Fibroblast of lung (primary cell): ENCODE data around the gene PIGBOS1. TPM values are rescaled to one million over a fixed set of nuclear protein-coding genes. Genes with fewer than 3 reads are reported as not detected.
A peak's percentile ranks its signal among the peaks of the same experiment; 100 is the strongest.

Experiments
- DNase-seq, 2 donors: peaks; one replicate each; pipeline versions ENCODE4 v3.0.0 to v3.0.0-alpha.2; 2010; ENCODE audit warnings: low read depth in 2 of 2
- H2AFZ ChIP-seq: 2 replicates; pipeline ENCODE4 v1.5.1; 2012; ENCODE audit warnings: low read length, control low read depth, inconsistent platforms
- H3K27ac ChIP-seq: 2 replicates; pipeline ENCODE4 v1.5.1; 2011; ENCODE audit warnings: low read length, control low read depth; ENCODE audit not compliant: insufficient read depth
- H3K27me3 ChIP-seq: 2 replicates; pipeline ENCODE4 v1.5.1; 2011; ENCODE audit warnings: mild to moderate bottlenecking, low read length; ENCODE audit not compliant: control insufficient read depth, insufficient read depth
- H3K36me3 ChIP-seq: 2 replicates; pipeline ENCODE4 v1.5.1; 2011; ENCODE audit warnings: low read length; ENCODE audit not compliant: control insufficient read depth, insufficient read depth
- H3K4me1 ChIP-seq: 2 replicates; pipeline ENCODE4 v1.5.1; 2011; ENCODE audit warnings: low read length; ENCODE audit not compliant: control insufficient read depth, insufficient read depth; ENCODE audit errors: extremely low read depth
- H3K4me2 ChIP-seq: 2 replicates; pipeline ENCODE4 v1.5.1; 2011; ENCODE audit warnings: low read length, control low read depth; ENCODE audit not compliant: insufficient read depth; ENCODE audit errors: extremely low read depth
- H3K4me3 ChIP-seq, 4 experiments: fragments of 200-600 bp in 1 of 4; sonication (generic) in 1 of 4; replicated peaks in 1 of 4; 2 replicates each; pipeline ENCODE4 v1.5.1; 2011 to 2016; ENCODE audit warnings: low read length in 4 of 4, low read depth in 3 of 4, mild to moderate bottlenecking in 3 of 4, control low read depth in 2 of 4, inconsistent platforms in 1 of 4, mixed read lengths in 1 of 4; ENCODE audit not compliant: insufficient read depth in 1 of 4; ENCODE audit errors: control extremely low read depth in 1 of 4
- H3K79me2 ChIP-seq: 2 replicates; pipeline ENCODE4 v1.5.1; 2012; ENCODE audit warnings: mild to moderate bottlenecking, low read length, inconsistent platforms; ENCODE audit not compliant: control insufficient read depth, insufficient read depth
- H3K9ac ChIP-seq: 2 replicates; pipeline ENCODE4 v1.5.1; 2011; ENCODE audit warnings: mild to moderate bottlenecking, low read length, control low read depth; ENCODE audit not compliant: insufficient read depth
- H3K9me3 ChIP-seq: 2 replicates; pipeline ENCODE4 v1.5.1; 2012; ENCODE audit warnings: low read depth, low read length; ENCODE audit not compliant: control insufficient read depth, insufficient read depth
- H4K20me1 ChIP-seq: 2 replicates; pipeline ENCODE4 v1.5.1; 2011; ENCODE audit warnings: low read length; ENCODE audit not compliant: control insufficient read depth, insufficient read depth; ENCODE audit errors: extremely low read depth
- EZH2 ChIP-seq: IDR thresholded peaks from 2 replicates; pipeline ENCODE4 v1.5.1; 2012; ENCODE audit warnings: low read length, control low read depth, mild to moderate bottlenecking; ENCODE audit errors: missing control alignments
- polyA plus RNA-seq, 2 donors: library from polyadenylated mRNA; depleted of rRNA in 1 of 2; stranded (reverse) in 1 of 2; unstranded in 1 of 2; fragments of >200 nt; gene quantifications; 2 replicates each; pipeline ENCODE4 v1.2.1, GENCODE V29; 2011 to 2012; ENCODE audit warnings: missing spikeins in 1 of 2
- total RNA-seq: library from RNA; depleted of rRNA; stranded (reverse); fragments of >200 nt; gene quantifications from 2 replicates; pipeline ENCODE4 v1.2.1, GENCODE V29; 2014
- TF ChIP-seq, protein P1 (sequence below), 2 donors: IDR thresholded peaks in 1 of 2; conservative IDR thresholded peaks in 1 of 2; 1 replicate in 1 of 2; 2 replicates in 1 of 2; pipeline ENCODE4 v1.5.1; 2011 to 2012; ENCODE audit warnings: low read length in 2 of 2, control low read depth in 1 of 2, inconsistent platforms in 1 of 2, low read depth in 1 of 2, mild to moderate bottlenecking in 1 of 2

The PIGBOS1 gene
- total and polyA plus RNA-seq, 2 donors (not counting 1 experiment from before 2014, with no cell fraction given) = 10.9 to 18.5 TPM

DNA sequence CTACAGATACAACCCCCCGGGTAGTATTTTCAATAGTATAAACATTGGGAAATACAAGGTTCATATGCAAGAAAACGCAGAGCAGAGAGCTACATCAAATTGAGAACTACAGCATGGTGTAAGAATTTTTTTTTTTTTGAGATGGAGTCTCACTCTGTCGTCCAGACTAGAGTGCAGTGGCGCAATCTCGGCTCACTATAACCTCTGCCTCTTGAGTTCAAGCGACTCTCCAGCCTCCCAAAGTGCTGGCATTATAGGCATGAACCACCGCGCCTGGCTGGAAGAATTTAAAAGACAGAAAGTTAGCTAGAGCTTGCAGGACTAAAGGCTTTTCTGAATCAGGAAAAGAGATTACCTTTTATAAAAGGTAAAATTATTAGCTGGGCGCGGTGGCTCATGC is 42.1 kb upstream of the PIGBOS1 start:
- H3K9me3 ChIP-seq = no peaks in the 10 kb centered on the region
- H3K4me3 ChIP-seq = no peak overlapping the region
- no peaks in the 10 kb centered on the region for H3K36me3 ChIP-seq
- H3K27me3 ChIP-seq = no peaks in the 10 kb centered on the region
- no peak overlapping the region for H3K9ac ChIP-seq
- no peaks in the 10 kb centered on the region for H4K20me1 ChIP-seq
- no peak overlapping the region for H3K4me2 ChIP-seq
- H3K27ac ChIP-seq = no peak overlapping the region
- no peak for DNase-seq
- H3K79me2 ChIP-seq = no peaks in the 10 kb centered on the region
- TF ChIP-seq, protein P1, sequence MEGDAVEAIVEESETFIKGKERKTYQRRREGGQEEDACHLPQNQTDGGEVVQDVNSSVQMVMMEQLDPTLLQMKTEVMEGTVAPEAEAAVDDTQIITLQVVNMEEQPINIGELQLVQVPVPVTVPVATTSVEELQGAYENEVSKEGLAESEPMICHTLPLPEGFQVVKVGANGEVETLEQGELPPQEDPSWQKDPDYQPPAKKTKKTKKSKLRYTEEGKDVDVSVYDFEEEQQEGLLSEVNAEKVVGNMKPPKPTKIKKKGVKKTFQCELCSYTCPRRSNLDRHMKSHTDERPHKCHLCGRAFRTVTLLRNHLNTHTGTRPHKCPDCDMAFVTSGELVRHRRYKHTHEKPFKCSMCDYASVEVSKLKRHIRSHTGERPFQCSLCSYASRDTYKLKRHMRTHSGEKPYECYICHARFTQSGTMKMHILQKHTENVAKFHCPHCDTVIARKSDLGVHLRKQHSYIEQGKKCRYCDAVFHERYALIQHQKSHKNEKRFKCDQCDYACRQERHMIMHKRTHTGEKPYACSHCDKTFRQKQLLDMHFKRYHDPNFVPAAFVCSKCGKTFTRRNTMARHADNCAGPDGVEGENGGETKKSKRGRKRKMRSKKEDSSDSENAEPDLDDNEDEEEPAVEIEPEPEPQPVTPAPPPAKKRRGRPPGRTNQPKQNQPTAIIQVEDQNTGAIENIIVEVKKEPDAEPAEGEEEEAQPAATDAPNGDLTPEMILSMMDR (conservative IDR thresholded peaks at IDR 0.05 in 1 of 2, IDR thresholded peaks at IDR 0.05 in 1 of 2; ENCODE audit: low read depth in 1 of 2, low read length in 2 of 2) = no peak
- no peak for TF ChIP-seq EZH2
- H2AFZ ChIP-seq = no peak overlapping the region
- H3K4me1 ChIP-seq = peaks cover 4% of the 10 kb centered on the region

DNA sequence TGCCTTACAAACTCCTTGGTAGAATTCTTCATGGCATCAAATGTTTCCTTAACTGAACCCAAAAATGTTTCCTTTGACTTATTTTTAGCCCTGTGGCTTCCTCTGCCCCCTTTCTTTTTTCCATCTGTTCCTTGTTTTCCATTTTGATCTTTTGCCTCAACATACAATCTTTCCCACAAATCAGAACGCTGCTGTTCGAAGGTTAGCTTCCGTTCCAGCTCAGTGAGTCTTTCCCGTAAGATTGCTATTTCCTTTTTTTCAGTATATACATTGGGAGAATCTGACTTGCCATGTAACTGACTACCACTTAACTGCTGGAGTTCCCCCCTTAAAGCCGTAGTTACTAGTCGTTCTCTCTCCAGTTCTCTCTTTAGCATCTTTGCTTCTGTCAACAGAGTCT is 41.3 kb upstream of the PIGBOS1 start:
- no peak overlapping the region for H3K27ac ChIP-seq
- no peak overlapping the region for H3K4me3 ChIP-seq
- H3K4me2 ChIP-seq = no peak overlapping the region
- no peaks in the 10 kb centered on the region for H3K79me2 ChIP-seq
- H3K36me3 ChIP-seq = no peaks in the 10 kb centered on the region
- no peaks in the 10 kb centered on the region for H3K27me3 ChIP-seq
- DNase-seq = no peak
- TF ChIP-seq, protein P1 (conservative IDR thresholded peaks at IDR 0.05 in 1 of 2, IDR thresholded peaks at IDR 0.05 in 1 of 2; ENCODE audit: low read depth in 1 of 2, low read length in 2 of 2) = no peak
- TF ChIP-seq EZH2 = no peak
- H4K20me1 ChIP-seq = no peaks in the 10 kb centered on the region
- peak overlapping the region; percentile 60 for H2AFZ ChIP-seq
- H3K4me1 ChIP-seq = peaks cover 4% of the 10 kb centered on the region
- no peak overlapping the region for H3K9ac ChIP-seq
- H3K9me3 ChIP-seq = no peaks in the 10 kb centered on the region

DNA sequence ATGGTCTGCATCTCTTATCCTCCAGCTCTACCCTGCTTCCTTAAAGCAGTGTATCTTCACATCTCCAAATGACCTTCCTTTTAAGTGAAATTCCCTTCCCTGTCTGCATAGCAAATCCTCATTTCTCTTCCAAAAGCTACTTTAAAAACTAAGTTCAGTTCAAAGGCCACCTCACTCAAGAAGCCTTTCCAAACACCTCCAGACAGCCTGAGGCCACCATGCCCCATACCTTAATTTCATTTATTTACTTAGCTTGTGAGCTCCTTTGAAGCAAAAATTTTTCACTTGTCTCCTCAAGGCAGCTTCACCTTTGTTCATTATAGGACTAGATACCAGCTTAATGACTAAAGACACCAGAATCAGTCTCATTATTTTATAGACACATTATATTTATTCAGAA is 39.5 kb upstream of the PIGBOS1 start:
- Histone ChIP-seq H3K27me3 (no peaks in the 10 kb centered on the region), H3K9ac (no peak overlapping the region), H3K4me2 (no peak overlapping the region), H3K9me3 (no peaks in the 10 kb centered on the region), H3K4me3 (no peak overlapping the region), H3K79me2 (no peaks in the 10 kb centered on the region), H2AFZ (no peak overlapping the region), H3K4me1 (peaks cover 4% of the 10 kb centered on the region), H4K20me1 (no peaks in the 10 kb centered on the region), H3K36me3 (no peaks in the 10 kb centered on the region), H3K27ac (no peak overlapping the region)
- TF ChIP-seq, protein P1 (conservative IDR thresholded peaks at IDR 0.05 in 1 of 2, IDR thresholded peaks at IDR 0.05 in 1 of 2; ENCODE audit: low read depth in 1 of 2, low read length in 2 of 2) = no peak
- no peak for TF ChIP-seq EZH2
- DNase-seq = no peak
